ENCODE measurements around the gene ARHGAP42.

DNA sequence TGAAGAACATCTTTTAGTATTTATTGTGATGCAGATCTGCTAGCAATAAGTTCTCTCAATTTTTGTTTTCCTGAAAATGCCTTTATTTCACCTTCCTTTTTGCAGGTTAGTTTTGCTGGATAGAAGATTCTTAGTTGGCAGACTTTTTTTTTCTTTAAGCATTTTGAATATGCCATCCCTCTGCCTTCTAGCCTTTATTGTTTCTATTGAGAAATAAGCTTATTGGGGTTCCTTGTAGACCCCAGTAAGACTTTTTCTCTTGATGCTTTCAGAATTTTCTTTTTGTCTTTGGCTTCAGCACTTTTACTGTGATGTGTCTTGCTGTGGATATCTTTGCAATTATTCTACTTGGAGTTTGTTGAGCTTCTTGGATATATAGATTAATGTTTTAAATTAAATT lies 281.9 kb downstream of the ARHGAP42 start:
- TF ChIP-seq, protein P1, sequence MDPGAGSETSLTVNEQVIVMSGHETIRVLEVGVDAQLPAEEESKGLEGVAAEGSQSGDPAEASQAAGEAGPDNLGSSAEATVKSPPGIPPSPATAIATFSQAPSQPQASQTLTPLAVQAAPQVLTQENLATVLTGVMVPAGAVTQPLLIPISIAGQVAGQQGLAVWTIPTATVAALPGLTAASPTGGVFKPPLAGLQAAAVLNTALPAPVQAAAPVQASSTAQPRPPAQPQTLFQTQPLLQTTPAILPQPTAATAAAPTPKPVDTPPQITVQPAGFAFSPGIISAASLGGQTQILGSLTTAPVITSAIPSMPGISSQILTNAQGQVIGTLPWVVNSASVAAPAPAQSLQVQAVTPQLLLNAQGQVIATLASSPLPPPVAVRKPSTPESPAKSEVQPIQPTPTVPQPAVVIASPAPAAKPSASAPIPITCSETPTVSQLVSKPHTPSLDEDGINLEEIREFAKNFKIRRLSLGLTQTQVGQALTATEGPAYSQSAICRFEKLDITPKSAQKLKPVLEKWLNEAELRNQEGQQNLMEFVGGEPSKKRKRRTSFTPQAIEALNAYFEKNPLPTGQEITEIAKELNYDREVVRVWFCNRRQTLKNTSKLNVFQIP (CRISPR knock-in tag; IDR thresholded peaks at IDR 0.05; ENCODE audit: borderline replicate concordance, low read depth) = no peak
- TF ChIP-seq ZFP30 (CRISPR knock-in tag; IDR thresholded peaks at IDR 0.05) (no peak), TCF4 (CRISPR knock-in tag; IDR thresholded peaks at IDR 0.05; ENCODE audit: borderline replicate concordance) (no peak), SNAI2 (CRISPR knock-in tag; IDR thresholded peaks at IDR 0.05) (no peak), ARNTL (CRISPR knock-in tag; IDR thresholded peaks at IDR 0.05; ENCODE audit: borderline replicate concordance, low read depth) (no peak), ZNF565 (CRISPR knock-in tag; conservative IDR thresholded peaks at IDR 0.05; ENCODE audit: low read depth) (no peak), ZC3H10 (CRISPR knock-in tag; IDR thresholded peaks at IDR 0.05) (no peak), RARB (CRISPR knock-in tag; IDR thresholded peaks at IDR 0.05) (no peak), OSR1 (CRISPR knock-in tag; IDR thresholded peaks at IDR 0.05) (no peak)
- TF ChIP-seq, protein P2, sequence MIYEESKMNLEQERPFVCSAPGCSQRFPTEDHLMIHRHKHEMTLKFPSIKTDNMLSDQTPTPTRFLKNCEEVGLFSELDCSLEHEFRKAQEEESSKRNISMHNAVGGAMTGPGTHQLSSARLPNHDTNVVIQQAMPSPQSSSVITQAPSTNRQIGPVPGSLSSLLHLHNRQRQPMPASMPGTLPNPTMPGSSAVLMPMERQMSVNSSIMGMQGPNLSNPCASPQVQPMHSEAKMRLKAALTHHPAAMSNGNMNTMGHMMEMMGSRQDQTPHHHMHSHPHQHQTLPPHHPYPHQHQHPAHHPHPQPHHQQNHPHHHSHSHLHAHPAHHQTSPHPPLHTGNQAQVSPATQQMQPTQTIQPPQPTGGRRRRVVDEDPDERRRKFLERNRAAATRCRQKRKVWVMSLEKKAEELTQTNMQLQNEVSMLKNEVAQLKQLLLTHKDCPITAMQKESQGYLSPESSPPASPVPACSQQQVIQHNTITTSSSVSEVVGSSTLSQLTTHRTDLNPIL (CRISPR knock-in tag; IDR thresholded peaks at IDR 0.05; ENCODE audit: low read depth) = no peak
- TF ChIP-seq, protein P3, sequence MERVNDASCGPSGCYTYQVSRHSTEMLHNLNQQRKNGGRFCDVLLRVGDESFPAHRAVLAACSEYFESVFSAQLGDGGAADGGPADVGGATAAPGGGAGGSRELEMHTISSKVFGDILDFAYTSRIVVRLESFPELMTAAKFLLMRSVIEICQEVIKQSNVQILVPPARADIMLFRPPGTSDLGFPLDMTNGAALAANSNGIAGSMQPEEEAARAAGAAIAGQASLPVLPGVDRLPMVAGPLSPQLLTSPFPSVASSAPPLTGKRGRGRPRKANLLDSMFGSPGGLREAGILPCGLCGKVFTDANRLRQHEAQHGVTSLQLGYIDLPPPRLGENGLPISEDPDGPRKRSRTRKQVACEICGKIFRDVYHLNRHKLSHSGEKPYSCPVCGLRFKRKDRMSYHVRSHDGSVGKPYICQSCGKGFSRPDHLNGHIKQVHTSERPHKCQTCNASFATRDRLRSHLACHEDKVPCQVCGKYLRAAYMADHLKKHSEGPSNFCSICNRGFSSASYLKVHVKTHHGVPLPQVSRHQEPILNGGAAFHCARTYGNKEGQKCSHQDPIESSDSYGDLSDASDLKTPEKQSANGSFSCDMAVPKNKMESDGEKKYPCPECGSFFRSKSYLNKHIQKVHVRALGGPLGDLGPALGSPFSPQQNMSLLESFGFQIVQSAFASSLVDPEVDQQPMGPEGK (CRISPR knock-in tag; IDR thresholded peaks at IDR 0.05; ENCODE audit: borderline replicate concordance) = no peak
- TF ChIP-seq, protein P4, sequence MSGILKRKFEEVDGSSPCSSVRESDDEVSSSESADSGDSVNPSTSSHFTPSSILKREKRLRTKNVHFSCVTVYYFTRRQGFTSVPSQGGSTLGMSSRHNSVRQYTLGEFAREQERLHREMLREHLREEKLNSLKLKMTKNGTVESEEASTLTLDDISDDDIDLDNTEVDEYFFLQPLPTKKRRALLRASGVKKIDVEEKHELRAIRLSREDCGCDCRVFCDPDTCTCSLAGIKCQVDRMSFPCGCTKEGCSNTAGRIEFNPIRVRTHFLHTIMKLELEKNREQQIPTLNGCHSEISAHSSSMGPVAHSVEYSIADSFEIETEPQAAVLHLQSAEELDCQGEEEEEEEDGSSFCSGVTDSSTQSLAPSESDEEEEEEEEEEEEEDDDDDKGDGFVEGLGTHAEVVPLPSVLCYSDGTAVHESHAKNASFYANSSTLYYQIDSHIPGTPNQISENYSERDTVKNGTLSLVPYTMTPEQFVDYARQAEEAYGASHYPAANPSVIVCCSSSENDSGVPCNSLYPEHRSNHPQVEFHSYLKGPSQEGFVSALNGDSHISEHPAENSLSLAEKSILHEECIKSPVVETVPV (CRISPR knock-in tag; IDR thresholded peaks at IDR 0.05) = no peak
- TF ChIP-seq, protein P5, sequence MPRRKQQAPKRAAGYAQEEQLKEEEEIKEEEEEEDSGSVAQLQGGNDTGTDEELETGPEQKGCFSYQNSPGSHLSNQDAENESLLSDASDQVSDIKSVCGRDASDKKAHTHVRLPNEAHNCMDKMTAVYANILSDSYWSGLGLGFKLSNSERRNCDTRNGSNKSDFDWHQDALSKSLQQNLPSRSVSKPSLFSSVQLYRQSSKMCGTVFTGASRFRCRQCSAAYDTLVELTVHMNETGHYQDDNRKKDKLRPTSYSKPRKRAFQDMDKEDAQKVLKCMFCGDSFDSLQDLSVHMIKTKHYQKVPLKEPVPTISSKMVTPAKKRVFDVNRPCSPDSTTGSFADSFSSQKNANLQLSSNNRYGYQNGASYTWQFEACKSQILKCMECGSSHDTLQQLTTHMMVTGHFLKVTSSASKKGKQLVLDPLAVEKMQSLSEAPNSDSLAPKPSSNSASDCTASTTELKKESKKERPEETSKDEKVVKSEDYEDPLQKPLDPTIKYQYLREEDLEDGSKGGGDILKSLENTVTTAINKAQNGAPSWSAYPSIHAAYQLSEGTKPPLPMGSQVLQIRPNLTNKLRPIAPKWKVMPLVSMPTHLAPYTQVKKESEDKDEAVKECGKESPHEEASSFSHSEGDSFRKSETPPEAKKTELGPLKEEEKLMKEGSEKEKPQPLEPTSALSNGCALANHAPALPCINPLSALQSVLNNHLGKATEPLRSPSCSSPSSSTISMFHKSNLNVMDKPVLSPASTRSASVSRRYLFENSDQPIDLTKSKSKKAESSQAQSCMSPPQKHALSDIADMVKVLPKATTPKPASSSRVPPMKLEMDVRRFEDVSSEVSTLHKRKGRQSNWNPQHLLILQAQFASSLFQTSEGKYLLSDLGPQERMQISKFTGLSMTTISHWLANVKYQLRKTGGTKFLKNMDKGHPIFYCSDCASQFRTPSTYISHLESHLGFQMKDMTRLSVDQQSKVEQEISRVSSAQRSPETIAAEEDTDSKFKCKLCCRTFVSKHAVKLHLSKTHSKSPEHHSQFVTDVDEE (CRISPR knock-in tag; IDR thresholded peaks at IDR 0.05) = no peak
